Measurements from ENCODE around the gene POLDIP2.

DNA sequence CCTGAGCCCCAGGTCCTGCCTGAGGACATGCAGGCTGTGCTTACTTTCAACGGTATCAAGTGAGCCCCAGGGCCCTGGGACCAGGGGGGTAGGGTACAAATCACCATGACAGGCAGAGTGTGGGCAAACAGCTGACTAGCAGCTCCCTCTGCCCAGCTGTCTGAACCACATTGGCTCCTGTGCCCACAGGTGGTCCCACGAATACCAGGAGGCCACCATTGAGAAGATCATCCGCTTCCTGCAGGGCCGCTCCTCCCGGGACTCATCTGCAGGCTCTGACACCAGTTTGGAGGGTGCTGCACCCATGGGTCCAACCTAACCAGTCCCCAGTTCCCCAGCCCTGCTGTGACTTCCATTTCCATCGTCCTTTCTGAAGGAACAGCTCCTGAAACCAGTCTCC lies 38.6 kb upstream of the POLDIP2 start:
- TF ChIP-seq NFE2L2 (IDR thresholded peaks at IDR 0.05; ENCODE audit: low read depth, low read length) (no peak), CHD1 (IDR thresholded peaks at IDR 0.05; ENCODE audit: low read depth, low read length) (no peak), POLR2A (IDR thresholded peaks at IDR 0.05; ENCODE audit: low read depth, low read length) (no peak), CEBPB (IDR thresholded peaks at IDR 0.05; ENCODE audit: low read depth, low read length) (no peak), RFX5 (IDR thresholded peaks at IDR 0.05; ENCODE audit: low read depth, low read length) (no peak), CTCF (conservative IDR thresholded peaks at IDR 0.05; ENCODE audit: low read depth, low read length) (no peak), MXI1 (IDR thresholded peaks at IDR 0.05; ENCODE audit: borderline replicate concordance, low read depth, low read length) (no peak), MAZ (IDR thresholded peaks at IDR 0.05; ENCODE audit: borderline replicate concordance, low read depth, low read length) (no peak), SMC3 (IDR thresholded peaks at IDR 0.05; ENCODE audit: low read depth, low read length) (no peak), RCOR1 (IDR thresholded peaks at IDR 0.05; ENCODE audit: insufficient replicate concordance, low read length) (no peak), MAFK (IDR thresholded peaks at IDR 0.05; ENCODE audit: low read depth, low read length) (no peak)
- TF ChIP-seq, protein P1, sequence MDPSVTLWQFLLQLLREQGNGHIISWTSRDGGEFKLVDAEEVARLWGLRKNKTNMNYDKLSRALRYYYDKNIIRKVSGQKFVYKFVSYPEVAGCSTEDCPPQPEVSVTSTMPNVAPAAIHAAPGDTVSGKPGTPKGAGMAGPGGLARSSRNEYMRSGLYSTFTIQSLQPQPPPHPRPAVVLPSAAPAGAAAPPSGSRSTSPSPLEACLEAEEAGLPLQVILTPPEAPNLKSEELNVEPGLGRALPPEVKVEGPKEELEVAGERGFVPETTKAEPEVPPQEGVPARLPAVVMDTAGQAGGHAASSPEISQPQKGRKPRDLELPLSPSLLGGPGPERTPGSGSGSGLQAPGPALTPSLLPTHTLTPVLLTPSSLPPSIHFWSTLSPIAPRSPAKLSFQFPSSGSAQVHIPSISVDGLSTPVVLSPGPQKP (IDR thresholded peaks at IDR 0.05; ENCODE audit: borderline replicate concordance, low read depth, low read length) = no peak

All from IMR-90 (cell line).